Stimulated activated CD8-positive, alpha-beta memory T cell treated with anti-CD3 and anti-CD28 coated beads, Interleukin-2, amount 100 ng/mL, for 48 hours (primary cell): ENCODE data around the gene GNAT2.
A peak's percentile ranks its signal among the peaks of the same experiment; 100 is the strongest.

ENCODE experiments used
- DNase-seq, 2 donors: peaks; one replicate each; pipeline ENCODE4 v3.0.0-alpha.2; 2020; ENCODE audit warnings: low read depth in 2 of 2

The GNAT2 gene

GRCh38 chr1:109627692-109628399 is 8.4 kb upstream of the GNAT2 start:
- DNase-seq: no peak

- DNase-seq: no peak
Observed at GRCh38 chr1:109626682-109627408, 7.4 kb upstream of the GNAT2 start.

- no peak for DNase-seq
Observed at GRCh38 chr1:109625601-109626560, 6.5 kb upstream of the GNAT2 start.

GRCh38 chr1:109625176-109625575 is 5.8 kb upstream of the GNAT2 start:
- no peak for DNase-seq

GRCh38 chr1:109624201-109625010 is 5.0 kb upstream of the GNAT2 start:
- no peak for DNase-seq

GRCh38 chr1:109623601-109624161 is 4.3 kb upstream of the GNAT2 start:
- no peak for DNase-seq

GRCh38 chr1:109622895-109623294 is 3.5 kb upstream of the GNAT2 start:
- DNase-seq: no peak

- no peak for DNase-seq
Observed at GRCh38 chr1:109622137-109622892, 2.9 kb upstream of the GNAT2 start.

GRCh38 chr1:109621379-109622136 is 2.1 kb upstream of the GNAT2 start:
- DNase-seq: no peak

- peak; percentile 96 to 98 for DNase-seq
Observed at GRCh38 chr1:109620841-109621286, 1.4 kb upstream of the GNAT2 start.

GRCh38 chr1:109620401-109620791 is 980 bp upstream of the GNAT2 start:
- DNase-seq: no peak

GRCh38 chr1:109618661-109619575 is 498 bp downstream of the GNAT2 start:
- DNase-seq: no peak

- DNase-seq: no peak
Observed at GRCh38 chr1:109617291-109617801, 2.1 kb downstream of the GNAT2 start.

- no peak for DNase-seq
Observed at GRCh38 chr1:109616391-109616790, 3.0 kb downstream of the GNAT2 start.

GRCh38 chr1:109615879-109616278 is 3.5 kb downstream of the GNAT2 start:
- no peak for DNase-seq

- DNase-seq: no peak
Observed at GRCh38 chr1:109613361-109614147, 5.9 kb downstream of the GNAT2 start.

- no peak for DNase-seq
Observed at GRCh38 chr1:109611308-109611990, 8.0 kb downstream of the GNAT2 start.
